ENCODE measurements around the gene RFXAP.

RFXAP gene

DNA sequence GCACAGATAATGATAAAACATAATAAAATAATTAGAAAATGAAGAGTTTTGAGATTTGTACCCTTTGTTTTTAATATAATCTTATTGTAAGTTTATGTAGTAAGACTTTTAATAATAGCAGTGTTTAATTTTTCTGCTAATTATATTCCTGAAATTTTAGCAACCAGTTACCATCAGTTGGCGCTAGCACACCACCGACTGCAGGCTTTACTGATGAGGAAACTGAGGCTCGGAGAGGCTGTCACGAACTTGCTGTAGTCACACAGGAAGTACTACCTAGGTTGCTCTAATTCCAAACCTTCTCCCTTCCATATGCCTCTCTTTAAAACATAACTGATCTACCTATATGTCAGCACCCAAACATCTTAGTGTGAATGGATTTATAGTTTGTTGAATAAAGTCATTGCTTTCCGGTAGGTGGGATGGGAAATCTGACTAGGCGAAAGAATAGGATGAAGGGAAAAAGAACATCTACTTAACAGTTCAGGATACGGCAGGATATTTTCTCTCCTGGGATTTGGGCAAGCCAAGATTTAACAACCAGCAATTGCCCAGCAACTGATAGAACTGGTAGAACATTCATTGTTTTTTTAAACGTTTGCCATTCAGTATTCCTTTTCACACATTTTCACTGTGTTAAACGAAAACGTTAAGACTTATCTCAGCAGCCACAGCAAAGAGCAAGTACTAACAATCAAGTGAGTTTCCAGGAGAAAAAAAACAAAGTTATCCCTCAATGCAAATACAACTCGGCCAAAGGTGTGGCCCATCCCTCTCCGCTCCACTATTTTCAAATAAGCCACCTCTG, 822 bp upstream of the RFXAP start:
- DNase-seq (ENCODE audit: low spot score), result peak; percentile 8

DNA sequence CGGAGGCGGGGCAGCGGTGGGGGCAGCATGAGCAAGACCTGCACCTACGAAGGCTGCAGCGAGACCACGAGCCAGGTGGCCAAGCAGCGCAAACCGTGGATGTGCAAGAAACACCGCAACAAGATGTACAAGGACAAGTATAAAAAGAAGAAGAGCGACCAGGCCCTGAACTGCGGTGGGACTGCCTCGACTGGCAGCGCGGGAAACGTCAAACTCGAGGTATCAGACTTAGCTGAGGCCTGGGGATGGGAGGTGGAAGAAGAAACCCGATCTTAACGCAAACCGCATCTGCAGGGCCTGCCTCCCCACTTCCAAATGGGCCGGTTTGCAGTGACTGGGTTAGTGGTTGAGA, 693 bp downstream of the RFXAP start:
- peak; percentile 18 for DNase-seq (ENCODE audit: low spot score)

DNA sequence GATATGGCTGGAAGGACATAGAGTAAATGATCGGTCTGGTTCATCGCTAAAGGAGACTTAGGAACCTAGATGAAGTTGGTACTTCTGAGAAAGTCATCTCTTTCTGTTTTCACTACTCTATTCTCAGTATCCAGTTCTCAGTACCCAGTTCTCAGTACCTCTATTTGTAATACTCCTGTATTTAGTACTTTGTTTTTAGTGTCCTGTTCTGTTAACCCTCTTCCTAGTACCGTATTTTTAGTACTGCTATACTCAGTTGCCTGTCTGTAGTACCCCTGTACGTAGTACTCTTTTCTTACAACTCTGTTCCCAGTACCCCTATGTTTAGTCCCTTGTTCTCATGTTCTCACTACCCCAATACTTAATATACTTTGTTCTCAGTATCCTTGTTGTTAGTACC, 1.2 kb downstream of the RFXAP start:
- no peak for DNase-seq (ENCODE audit: low spot score)

DNA sequence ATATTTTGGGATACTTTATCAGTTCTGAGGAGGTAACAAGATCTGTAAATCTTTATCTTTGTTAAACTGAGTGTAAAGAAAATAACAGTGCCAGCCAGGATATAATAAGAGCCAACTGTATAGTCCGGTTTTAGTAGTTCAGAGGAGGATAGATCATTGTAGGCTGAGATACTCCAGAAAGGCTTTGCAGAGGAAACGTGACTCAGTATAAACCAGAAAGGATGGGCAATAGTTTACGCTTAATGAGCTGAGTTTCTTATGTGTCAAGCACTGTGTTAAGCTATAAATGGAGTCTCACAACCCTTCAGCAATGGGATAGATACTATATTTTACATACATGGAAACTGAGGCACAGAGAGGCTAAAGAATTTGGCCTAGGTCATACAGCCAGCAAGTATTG, 3.8 kb downstream of the RFXAP start:
- DNase-seq (ENCODE audit: low spot score), result no peak

DNA sequence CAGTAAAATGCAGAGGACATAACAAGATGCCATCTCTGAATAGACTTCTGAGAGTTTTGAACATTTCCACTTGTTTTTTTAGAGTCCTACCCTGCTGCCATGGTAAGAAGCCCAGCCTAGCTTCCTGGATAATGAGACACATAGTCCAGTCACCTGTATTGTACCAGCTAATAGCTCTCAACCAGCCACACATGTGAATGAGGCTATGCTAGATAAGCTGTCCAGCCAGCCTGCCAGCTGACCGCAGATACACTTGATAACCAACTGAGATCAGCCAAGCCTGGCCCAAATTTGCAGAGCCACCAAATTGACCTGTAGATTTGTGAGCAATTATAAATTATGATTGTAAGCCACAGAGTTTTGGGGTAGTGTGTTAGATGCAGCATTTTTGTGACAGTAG, 10.7 kb downstream of the RFXAP start:
- no peak for DNase-seq (ENCODE audit: low spot score)

DNA sequence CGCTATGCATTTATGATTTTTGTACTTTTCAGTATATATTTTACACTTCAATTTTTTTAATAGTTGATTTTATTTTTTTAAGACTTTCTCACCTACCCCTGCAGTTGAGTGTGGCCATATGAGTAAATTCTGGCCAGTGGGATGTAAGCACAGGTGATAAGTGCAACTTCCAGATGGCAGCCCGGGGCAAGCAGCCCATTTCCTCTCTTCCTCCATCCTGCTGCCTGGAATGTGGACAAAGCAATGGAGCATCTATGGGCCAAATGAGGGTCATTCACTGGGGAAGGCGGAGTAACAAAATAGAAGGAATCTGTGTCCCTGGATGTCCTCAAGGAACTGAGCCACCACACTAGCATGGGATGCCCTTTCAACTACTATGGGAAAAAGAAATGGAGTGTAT, 12.3 kb downstream of the RFXAP start:
- no peak for DNase-seq (ENCODE audit: low spot score)

DNA sequence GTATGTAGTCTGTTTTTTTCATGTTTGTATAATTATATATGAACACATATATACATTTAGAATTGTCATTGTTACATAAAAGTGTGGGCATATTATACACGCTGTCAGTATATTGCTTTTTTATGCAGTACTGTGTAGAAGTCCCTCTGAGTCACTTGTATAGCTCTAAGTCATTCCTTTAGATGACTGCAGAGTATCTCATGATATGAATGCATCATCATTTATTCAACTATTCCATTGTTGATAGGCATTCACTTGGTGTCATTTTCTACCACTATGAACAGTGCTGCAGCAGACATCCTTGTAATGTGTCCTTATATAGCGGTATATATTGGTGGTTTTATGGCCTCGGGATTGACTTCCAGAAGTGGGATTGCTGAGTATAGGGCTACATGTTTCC, 15.3 kb downstream of the RFXAP start:
- no peak for DNase-seq (ENCODE audit: low spot score)

DNA sequence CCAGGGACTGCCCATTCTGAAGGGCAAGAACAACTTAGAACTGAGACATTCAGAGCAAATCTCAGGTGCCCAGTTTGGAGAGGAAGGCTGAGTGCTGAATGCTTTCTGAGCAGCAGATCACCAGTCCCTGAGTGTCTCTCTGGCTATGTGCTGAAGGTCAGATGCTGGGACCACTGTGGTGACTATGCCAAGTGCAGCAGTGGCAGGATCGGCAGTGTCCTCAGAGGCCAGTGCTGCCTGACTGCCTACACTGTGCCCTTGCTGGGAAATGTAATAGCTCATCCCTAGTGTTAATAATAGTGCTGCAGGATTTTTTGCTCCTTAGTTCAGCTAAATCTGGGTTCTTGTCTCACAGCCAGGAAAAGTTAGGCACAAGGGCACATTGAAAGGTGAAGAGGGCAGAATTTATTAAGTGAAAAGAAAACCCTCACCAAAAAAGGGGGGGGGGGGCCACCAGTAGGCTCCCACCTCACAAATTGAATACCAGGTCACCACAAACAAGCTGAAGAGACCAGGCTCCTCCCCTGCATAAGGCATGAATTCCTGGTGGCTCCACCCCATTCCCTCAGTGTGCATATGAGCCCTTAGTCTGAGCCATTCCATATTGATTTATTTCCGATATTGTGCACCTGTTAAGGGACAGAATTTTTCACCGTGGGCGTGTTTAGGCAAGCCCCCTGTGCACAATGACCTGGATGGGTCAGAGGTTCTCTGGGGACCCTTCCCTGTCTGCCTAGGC, 18.5 kb downstream of the RFXAP start:
- DNase-seq (ENCODE audit: low spot score), result no peak

DNA sequence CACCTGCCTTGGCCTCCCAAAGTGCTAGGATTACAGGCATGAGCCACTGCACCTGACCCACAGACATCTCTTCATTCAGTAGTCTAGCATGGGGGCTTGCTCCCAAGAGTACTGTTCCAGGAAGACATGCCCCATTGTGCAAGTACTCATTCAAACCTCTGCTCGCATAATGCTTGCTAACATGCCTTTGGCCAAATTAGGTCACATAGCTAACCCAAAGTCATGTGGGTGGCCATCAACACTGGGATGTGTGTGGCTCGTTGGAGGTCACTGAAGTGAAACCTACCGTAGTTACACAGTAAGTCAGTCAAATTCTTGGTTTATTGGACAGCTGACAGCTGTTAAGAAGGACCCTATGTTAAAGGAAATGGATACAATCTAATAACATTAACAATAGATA, 20.3 kb downstream of the RFXAP start:
- DNase-seq (ENCODE audit: low spot score), result no peak

DNA sequence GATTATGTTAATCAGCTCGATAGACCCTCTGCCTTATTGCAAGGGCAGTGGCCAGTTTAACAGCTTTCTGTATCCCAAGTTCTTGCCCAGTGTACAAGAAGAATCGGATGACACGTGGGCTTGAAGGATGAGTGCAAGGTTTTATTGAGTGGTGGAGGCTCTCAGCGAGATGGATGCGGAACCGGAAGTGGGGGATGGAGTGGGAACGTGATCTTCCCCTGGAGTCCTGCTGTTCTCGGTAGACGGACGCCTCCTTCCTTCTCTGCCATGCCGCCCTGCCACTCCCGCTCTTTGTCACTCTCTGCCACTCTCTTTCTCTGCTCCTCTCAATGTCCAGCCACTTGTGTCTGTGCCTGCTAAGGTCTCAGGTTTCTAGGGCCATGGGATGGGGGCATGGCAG, 21.0 kb downstream of the RFXAP start:
- no peak for DNase-seq (ENCODE audit: low spot score)

DNA sequence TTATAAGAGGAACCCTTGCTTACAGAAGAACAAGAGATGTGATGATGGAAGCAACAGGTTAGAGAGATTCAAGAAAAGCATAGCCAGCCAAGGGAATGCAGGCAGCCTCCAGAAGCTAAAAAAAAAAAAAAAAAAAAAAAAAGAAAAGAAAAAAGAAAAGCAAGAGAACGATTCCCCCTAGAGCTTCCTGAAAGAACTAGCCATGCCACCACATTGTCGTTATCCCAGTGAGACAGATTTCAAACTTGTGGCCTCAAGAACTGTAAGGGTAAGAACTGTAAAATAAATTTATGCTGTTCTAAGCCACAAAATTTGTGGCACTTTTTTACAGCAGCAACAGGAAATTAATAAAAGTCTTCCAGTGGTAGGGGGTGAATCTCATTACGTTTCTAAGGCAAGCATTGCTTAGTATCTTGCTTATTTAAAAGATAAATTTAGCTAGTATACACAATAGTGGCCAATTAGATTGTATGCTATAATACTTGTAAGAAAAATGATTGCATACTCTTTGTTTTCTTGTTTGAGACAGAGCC, 21.8 kb downstream of the RFXAP start:
- no peak for DNase-seq (ENCODE audit: low spot score)

DNA sequence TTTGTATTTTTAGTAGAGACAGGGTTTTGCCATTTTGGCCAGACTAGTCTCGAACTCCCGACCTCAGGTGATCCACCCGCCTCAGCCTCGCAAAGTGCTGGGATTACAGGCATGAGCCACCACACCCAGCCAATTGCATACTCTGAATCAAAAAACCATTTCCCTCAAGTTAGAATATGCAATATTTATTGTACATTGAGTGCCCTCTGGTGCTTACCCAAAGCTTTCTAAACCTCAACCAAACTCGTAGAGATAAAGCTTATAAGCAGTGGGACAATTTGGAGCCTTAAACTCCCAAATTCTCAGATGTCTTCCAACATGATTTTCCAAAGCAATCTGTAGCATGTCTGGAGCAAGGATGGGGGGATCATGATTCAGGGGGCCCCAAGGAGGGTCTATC, 22.4 kb downstream of the RFXAP start:
- DNase-seq (ENCODE audit: low spot score), result no peak

DNA sequence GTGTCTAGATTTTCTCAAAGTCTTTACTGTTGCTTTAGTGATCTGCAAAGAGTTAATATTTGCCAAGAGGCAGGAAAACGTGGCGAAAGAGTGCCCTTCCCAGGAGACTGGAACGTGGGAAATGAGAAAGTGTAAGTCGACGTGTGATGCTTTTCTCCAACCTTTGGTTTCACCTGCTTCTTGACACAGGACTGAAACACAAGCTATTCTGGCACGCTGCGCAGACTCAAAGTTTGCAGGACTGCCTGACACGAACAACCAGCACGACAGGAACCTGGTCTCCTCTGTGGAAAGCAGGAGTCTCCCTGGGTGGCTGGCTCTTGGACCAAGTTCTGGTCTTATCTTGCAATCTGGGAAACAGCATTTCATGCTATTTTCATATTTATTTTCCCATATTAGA, 28.6 kb downstream of the RFXAP start:
- DNase-seq (ENCODE audit: low spot score), result no peak

DNA sequence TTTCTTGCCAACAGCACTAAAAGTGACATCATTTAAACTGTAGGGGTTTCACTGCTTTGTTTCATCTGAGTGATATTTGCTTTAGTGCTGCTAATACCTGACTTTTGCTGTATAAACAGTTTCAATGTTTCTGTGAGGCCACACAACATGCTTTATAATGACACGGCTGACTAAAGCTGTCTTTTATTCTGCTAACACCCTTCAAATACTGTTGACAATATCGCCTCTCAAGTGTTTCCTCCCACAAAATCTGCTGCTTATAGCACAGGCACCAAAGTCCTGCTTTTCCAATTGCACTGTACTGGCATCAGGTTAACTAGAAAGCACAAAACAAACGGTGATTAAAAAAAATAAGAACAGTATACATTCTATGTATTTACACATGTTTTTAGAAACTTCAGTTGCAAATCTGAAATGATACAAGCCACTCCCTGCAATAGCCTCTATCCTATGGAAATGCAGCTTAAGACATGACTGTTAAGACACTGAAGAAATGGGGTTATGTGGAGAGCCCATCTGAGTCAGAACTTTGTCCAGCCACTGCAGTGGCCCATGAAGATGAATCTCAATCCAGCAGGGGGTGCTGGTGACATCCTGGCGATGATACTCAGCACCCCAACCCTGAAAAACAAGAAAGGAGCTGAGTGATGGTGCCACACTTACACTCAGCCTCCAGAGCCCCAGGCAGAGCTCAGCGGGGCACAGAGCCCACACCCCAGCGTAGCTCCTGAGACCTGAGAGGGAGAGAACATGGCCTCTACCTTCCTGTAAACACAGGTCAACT, 29.4 kb downstream of the RFXAP start:
- DNase-seq (ENCODE audit: low spot score), result no peak

DNA sequence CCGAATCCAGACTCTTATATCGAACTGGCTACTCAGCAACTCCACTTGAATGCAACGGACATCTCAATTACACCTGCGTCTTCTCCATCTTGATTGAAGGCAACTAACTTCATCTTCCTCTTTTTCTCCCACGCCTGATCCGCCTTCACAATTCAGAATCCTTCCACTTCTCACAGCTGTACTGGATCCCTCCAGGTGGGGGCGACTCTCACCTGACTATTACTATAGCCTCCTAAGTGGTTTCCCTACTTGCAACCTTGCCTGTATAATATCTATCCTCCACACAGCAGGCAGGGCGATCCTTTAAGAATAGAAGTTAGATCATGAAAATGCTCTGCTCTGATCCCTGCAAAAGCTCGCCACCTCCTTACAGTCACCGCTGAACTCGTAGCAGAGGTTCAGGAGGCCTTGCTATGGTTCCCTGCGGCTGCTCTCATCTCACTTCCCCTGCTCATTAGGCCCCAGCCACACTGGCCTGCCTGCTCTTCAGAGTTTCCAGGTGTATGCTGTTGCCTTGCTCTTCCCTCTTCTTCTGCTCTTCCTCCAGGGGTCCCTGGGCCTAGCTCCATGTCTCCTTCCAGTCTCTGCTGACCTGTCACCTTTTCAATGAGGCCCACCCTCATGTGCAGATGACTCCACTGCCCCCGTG, 31.9 kb downstream of the RFXAP start:
- no peak for DNase-seq (ENCODE audit: low spot score)

DNA sequence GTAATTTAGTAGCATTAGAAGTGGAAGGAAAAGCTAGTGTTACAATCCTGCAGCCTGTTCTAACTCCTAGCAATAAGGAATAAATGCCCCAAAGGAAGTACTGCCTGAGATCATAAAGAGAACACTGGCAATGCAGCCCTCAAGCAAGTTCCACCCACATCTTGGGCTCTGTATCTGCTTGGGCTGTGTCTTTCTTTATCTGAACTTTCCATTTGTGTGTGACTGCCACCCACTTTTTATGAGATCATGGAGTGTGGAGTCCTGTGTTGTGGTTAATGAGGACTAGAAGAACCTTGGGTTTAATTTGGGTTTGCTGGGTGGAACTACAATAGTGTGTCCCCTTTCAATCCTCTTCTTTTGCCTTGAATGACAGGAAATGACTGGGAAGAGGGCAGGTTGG, 38.2 kb downstream of the RFXAP start:
- no peak for DNase-seq (ENCODE audit: low spot score)

DNA sequence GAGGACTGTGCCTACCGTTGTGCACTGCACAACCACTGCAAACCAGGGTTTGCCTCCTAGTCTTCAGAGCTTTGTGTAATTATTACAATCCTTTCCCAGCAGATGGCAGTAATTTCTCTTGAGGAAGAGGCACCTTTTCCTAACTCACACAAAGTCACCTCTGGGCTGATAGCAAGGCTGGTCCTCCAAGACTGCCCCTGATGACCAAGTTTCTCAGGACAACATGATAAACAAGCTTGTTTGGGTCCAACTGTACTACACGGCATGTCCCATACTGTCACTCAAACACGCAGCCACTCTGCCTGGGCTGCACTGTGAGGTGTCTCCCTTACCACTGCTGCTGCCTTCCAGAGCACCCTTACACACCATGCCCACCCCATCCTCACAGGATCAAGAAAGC, 39.3 kb downstream of the RFXAP start:
- peak; percentile 15 for DNase-seq (ENCODE audit: low spot score)

DNA sequence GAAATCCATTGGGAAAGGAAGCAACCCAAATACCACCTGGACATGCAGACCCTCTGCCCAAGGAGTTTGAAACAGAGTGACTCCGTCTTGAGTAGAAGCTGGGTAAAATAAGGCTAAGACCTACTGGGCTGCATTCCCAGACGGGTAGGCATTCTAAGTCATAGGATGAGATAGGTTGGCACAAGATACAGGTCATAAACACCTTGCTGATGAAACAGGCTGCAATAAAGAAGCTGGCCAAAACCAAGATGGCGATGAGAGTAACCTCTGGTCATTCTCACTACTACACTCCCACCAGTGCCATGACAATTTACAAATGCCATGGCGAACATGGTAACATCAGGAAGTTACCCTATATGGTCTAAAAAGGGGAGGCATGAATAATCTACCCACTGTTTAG, 40.2 kb downstream of the RFXAP start:
- DNase-seq (ENCODE audit: low spot score), result no peak

DNA sequence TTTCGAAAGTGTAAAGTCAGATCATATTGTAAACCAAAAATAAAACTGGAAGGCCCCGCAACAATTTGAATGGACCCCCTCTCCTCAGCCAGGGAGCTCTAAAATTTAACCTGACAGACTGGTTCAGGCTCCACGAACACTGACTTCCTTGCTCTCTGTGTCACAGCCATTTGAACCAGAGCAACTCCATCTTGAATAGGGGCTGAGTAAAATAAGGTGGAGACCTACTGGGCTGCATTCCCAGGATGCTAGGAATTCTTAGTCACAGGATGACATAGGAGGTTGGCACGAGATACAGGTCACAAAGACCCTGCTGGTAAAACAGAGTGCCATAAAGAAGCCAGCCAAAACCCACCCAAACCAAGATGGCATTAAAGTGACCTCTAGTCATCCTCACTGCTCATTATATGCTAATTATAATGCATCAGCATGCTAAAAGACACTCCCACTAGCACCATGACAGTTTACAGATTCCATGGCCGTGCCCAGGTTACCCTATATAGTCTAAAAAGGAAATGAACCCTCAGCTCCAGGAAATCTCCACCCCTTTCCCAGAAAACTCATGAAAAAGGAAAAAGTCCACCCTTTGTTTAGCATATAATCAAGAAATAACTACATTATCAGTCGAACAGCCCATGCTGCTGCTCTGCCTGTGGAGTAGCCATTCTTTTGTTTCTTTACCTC, 43.1 kb downstream of the RFXAP start:
- no peak for DNase-seq (ENCODE audit: low spot score)

DNA sequence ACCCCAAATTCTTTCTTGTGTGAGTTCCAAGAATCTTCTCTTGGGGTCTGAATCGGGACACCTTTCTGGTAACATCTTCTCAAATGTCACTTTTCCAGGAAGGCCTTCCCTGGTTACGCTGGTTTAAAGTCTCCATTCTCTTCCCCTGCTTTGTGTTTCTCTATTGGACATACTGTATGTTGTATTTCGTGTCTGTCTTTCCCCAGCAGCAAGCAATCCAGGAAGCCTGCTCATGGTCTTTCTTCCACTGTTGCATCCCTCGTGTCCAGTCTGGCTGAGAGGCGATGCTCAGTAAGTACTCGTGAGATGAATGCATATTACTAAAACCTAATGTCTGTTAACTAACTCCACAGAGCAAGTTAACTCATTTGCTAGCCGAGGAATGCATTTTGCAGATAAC, 43.7 kb downstream of the RFXAP start:
- DNase-seq (ENCODE audit: low spot score), result no peak

DNA sequence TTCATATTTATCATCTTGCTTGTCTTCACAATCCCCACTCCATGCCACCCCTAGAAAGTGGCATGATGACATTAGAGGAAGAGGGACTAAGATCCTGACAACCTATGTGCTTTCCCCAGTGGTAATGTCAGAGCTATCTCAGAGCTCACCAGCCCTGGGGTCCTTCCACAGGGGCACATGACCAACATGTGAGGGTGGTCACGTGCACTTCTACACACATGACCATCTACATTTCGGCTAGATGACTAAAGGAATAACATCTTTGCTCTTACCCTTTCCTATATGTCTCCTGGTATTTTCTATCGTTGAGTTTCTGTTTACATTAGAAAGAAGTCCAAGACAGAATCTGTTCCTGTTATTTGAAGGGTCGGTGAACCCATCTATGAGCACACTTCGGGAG, 46.2 kb downstream of the RFXAP start:
- DNase-seq (ENCODE audit: low spot score), result no peak

DNA sequence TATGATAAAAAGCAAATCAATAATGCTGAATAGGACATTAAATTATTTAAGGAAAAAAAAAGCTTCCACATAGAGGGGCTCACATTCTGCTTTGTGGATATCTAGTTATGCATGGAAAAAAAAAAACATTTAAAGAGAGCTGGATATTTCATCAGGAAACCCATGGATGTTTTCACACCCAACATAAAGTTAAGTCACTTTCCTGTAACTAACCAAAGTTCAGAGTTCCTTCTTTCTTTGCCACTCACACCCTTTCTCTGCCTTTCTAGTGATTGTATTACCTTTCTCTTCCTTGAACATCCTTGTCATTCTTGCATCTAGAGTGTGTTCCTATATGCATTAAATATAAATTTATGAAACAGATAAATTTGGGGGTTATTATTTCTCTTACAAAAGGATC, 47.2 kb downstream of the RFXAP start:
- DNase-seq (ENCODE audit: low spot score), result no peak

Data from HuH-7.5 (cell line).